Measurements from ENCODE around the gene CDH15. TPM values are rescaled to one million over a fixed set of nuclear protein-coding genes. Genes with fewer than 3 reads are reported as not detected.
"Not testable (repeated sequence)": the region's sequence is repeated elsewhere in the genome, so short reads cannot be mapped to it uniquely, and the experiment has no call there.

CDH15 gene
- total RNA-seq, 2 experiments from 2014 or later = not detected

- Mint-ChIP-seq H3K27me3 (no peaks in the 10 kb centered on the region), H3K9me3 (ENCODE audit: low read depth) (no peaks in the 10 kb centered on the region), H3K36me3 (no peaks in the 10 kb centered on the region), H3K4me3 (no peak overlapping the region), H3K27ac (no peak overlapping the region), H3K4me1 (no peaks in the 10 kb centered on the region)
- CTCF ChIA-PET = interaction anchor here (1.3 kb wide), 1 partner anchor 28 kb away, joined by 3 read pairs; no protein-coding TSS in a partner anchor
- DNase-seq = peak; percentile 48
- peak; percentile 20 for ATAC-seq
Measured at GRCh38 chr16:89187770-89188392, 16.3 kb downstream of the CDH15 start.

GRCh38 chr16:89188471-89189357 is 17.2 kb downstream of the CDH15 start:
- H3K4me1 Mint-ChIP-seq; H3K4me3 Mint-ChIP-seq; H3K36me3 Mint-ChIP-seq; ATAC-seq; H3K27ac Mint-ChIP-seq; DNase-seq; H3K9me3 Mint-ChIP-seq (ENCODE audit: low read depth); H3K27me3 Mint-ChIP-seq; CTCF ChIA-PET: not testable (repeated sequence)

- Mint-ChIP-seq H3K9me3 (ENCODE audit: low read depth) (no peaks in the 10 kb centered on the region), H3K27me3 (no peaks in the 10 kb centered on the region), H3K36me3 (no peaks in the 10 kb centered on the region), H3K4me3 (no peak overlapping the region), H3K4me1 (no peaks in the 10 kb centered on the region), H3K27ac (no peak overlapping the region)
- no peak for ATAC-seq
- no peak for DNase-seq
- CTCF ChIA-PET = no interaction called here
Measured at GRCh38 chr16:89189358-89190025, 17.9 kb downstream of the CDH15 start.

- H3K36me3 Mint-ChIP-seq = no peaks in the 10 kb centered on the region
- DNase-seq (no peak), ATAC-seq (no peak)
- no peak overlapping the region for H3K27ac Mint-ChIP-seq
- no peaks in the 10 kb centered on the region for H3K4me1 Mint-ChIP-seq
- H3K4me3 Mint-ChIP-seq = no peak overlapping the region
- CTCF ChIA-PET = no interaction called here
- H3K27me3 Mint-ChIP-seq = no peaks in the 10 kb centered on the region
- H3K9me3 Mint-ChIP-seq (ENCODE audit: low read depth) = no peaks in the 10 kb centered on the region
Measured at GRCh38 chr16:89190150-89190958, 18.8 kb downstream of the CDH15 start.

GRCh38 chr16:89191033-89191900 is 19.7 kb downstream of the CDH15 start:
- no peaks in the 10 kb centered on the region for H3K36me3 Mint-ChIP-seq
- H3K4me3 Mint-ChIP-seq = no peak overlapping the region
- H3K27me3 Mint-ChIP-seq = no peaks in the 10 kb centered on the region
- CTCF ChIA-PET = no interaction called here
- DNase-seq = no peak
- H3K4me1 Mint-ChIP-seq = no peaks in the 10 kb centered on the region
- ATAC-seq = no peak
- H3K9me3 Mint-ChIP-seq (ENCODE audit: low read depth) = no peaks in the 10 kb centered on the region
- H3K27ac Mint-ChIP-seq = no peak overlapping the region

GRCh38 chr16:89191901-89192185 is 20.3 kb downstream of the CDH15 start:
- CTCF ChIA-PET = no interaction called here
- no peak overlapping the region for H3K4me3 Mint-ChIP-seq
- no peak for ATAC-seq

GRCh38 chr16:89192186-89192955 is 20.8 kb downstream of the CDH15 start:
- H3K36me3 Mint-ChIP-seq; H3K27me3 Mint-ChIP-seq; H3K4me1 Mint-ChIP-seq; H3K4me3 Mint-ChIP-seq; H3K27ac Mint-ChIP-seq; H3K9me3 Mint-ChIP-seq (ENCODE audit: low read depth): not testable (repeated sequence)
- ATAC-seq (peak; percentile 52), DNase-seq (peak; percentile 86)
- CTCF ChIA-PET = interaction anchor here (0.9 kb wide), 1 partner anchor 335 kb away, joined by 3 read pairs; the partner anchor contains the start of gene TRAPPC2L

More at GRCh38 chr16:89191901-89192185, 20.3 kb downstream of the CDH15 start:
- DNase-seq = no peak
- Mint-ChIP-seq H3K27me3 (no peaks in the 10 kb centered on the region), H3K36me3 (no peaks in the 10 kb centered on the region), H3K9me3 (ENCODE audit: low read depth) (no peaks in the 10 kb centered on the region), H3K4me1 (no peaks in the 10 kb centered on the region), H3K27ac (no peak overlapping the region)

- H3K9me3 Mint-ChIP-seq (ENCODE audit: low read depth) = no peaks in the 10 kb centered on the region
- ATAC-seq (peak; percentile 31), DNase-seq (peak; percentile 62)
- no peaks in the 10 kb centered on the region for H3K36me3 Mint-ChIP-seq
- H3K4me3 Mint-ChIP-seq = no peak overlapping the region
- CTCF ChIA-PET = interaction anchor here (0.9 to 1.1 kb wide), 2 partner anchors 22 to 336 kb away, joined by 3 to 4 read pairs; partner anchors contain the start of gene TRAPPC2L
- no peaks in the 10 kb centered on the region for H3K27me3 Mint-ChIP-seq
- no peaks in the 10 kb centered on the region for H3K4me1 Mint-ChIP-seq
- no peak overlapping the region for H3K27ac Mint-ChIP-seq
Measured at GRCh38 chr16:89192956-89193575, 21.5 kb downstream of the CDH15 start.

- Mint-ChIP-seq H3K36me3 (no peaks in the 10 kb centered on the region), H3K4me1 (no peaks in the 10 kb centered on the region), H3K4me3 (no peak overlapping the region), H3K27ac (no peak overlapping the region), H3K27me3 (no peaks in the 10 kb centered on the region), H3K9me3 (ENCODE audit: low read depth) (no peaks in the 10 kb centered on the region)
- DNase-seq (no peak), ATAC-seq (no peak)
- CTCF ChIA-PET = interaction anchor here (1.1 kb wide), 1 partner anchor 22 kb away, joined by 4 read pairs; no protein-coding TSS in a partner anchor
Measured at GRCh38 chr16:89193576-89194293, 22.2 kb downstream of the CDH15 start.

- Mint-ChIP-seq H3K9me3 (ENCODE audit: low read depth) (no peaks in the 10 kb centered on the region), H3K4me1 (no peaks in the 10 kb centered on the region), H3K27me3 (no peaks in the 10 kb centered on the region), H3K4me3 (no peak overlapping the region), H3K27ac (no peak overlapping the region), H3K36me3 (no peaks in the 10 kb centered on the region)
- CTCF ChIA-PET = interaction anchor here (0.6 kb wide), 1 partner anchor 21 kb away, joined by 3 read pairs; no protein-coding TSS in a partner anchor
- DNase-seq (no peak), ATAC-seq (no peak)
Measured at GRCh38 chr16:89194340-89195311, 23.1 kb downstream of the CDH15 start.

All from activated CD8-positive, alpha-beta memory T cell treated with anti-CD3 and anti-CD28 coated beads, Interleukin-2, amount 10 ng/mL, durations not matched to agents 7 days and 5 days (primary cell).